H1 (cell line): ENCODE data around the gene PRCP.

Experiments
- CTCF ChIP-seq, 3 experiments: IDR thresholded peaks; 1 replicate in 2 of 3; 2 replicates in 1 of 3; pipeline versions ENCODE4 v1.5.1 to v1.6.1; 2011; ENCODE audit warnings: low read length in 3 of 3, mild to moderate bottlenecking in 3 of 3, inconsistent platforms in 2 of 3, low read depth in 1 of 3, moderate library complexity in 1 of 3; ENCODE audit not compliant: insufficient read depth in 1 of 3; ENCODE audit errors: control extremely low read depth in 1 of 3
- E2F6 ChIP-seq: IDR thresholded peaks from 2 replicates; pipeline ENCODE4 v1.6.1; 2012; ENCODE audit warnings: inconsistent platforms
- EZH2 ChIP-seq: fragments of 200-600 bp; sonication (generic); IDR thresholded peaks from 2 replicates; pipeline ENCODE4 v1.7.1; 2012; ENCODE audit warnings: low read depth, mild to moderate bottlenecking, moderate library complexity, low read length, inconsistent platforms; ENCODE audit not compliant: severe bottlenecking
- MAFK ChIP-seq: IDR thresholded peaks from 2 replicates; pipeline ENCODE4 v1.6.1; 2012; ENCODE audit warnings: low read depth, mild to moderate bottlenecking, improper control_type of control experiment, low read length
- NRF1 ChIP-seq: IDR thresholded peaks from 2 replicates; pipeline ENCODE4 v1.6.1; 2011; ENCODE audit warnings: mild to moderate bottlenecking, low read depth, low read length, improper control_type of control experiment
- POLR2A ChIP-seq, 2 experiments: IDR thresholded peaks; 1 replicate in 1 of 2; 2 replicates in 1 of 2; pipeline ENCODE4 v1.6.1; 2011; ENCODE audit warnings: low read depth in 2 of 2, low read length in 2 of 2, mild to moderate bottlenecking in 2 of 2; ENCODE audit errors: control extremely low read depth in 1 of 2
- POLR2AphosphoS5 ChIP-seq: IDR thresholded peaks from 2 replicates; pipeline ENCODE4 v1.6.1; 2011; ENCODE audit warnings: low read depth, low read length
- RBBP5 ChIP-seq: IDR thresholded peaks from 2 replicates; pipeline ENCODE4 v1.7.1; 2012; ENCODE audit warnings: low read depth, mild to moderate bottlenecking, inconsistent platforms, low read length, moderate library complexity, borderline replicate concordance
- SP1 ChIP-seq: IDR thresholded peaks from 2 replicates; pipeline ENCODE4 v1.6.1; 2011; ENCODE audit warnings: low read depth, low read length
- TCF12 ChIP-seq: IDR thresholded peaks from 2 replicates; pipeline ENCODE4 v1.6.1; 2011; ENCODE audit warnings: low read depth, mild to moderate bottlenecking, low read length

DNA sequence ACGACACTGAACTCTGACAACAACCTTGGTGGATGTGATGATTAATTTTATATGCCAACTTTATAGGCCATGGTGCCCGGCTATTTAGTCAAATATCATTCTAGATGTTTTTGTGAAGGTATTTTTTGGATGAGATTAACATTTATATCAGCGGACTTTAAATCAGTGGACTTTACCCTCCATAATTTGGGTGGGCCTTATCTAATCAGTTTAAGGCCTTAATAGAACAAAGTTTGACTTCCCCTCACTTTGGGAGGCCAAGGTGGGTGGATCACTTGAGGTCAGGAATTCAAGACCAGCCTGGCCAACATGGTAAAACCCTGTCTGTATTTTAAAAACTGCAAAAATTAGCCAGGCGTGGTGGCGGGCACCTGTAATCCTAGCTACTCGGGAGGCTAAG is 4.0 kb downstream of the PRCP start:
- TF ChIP-seq POLR2AphosphoS5 (no peak), CTCF (IDR thresholded peaks at IDR 0.05; ENCODE audit: control extremely low read depth in 1 of 3, insufficient read depth in 1 of 3, low read depth in 1 of 3, low read length in 3 of 3) (no peak), MAFK (no peak), TCF12 (no peak), E2F6 (no peak), RBBP5 (no peak), NRF1 (no peak), EZH2 (no peak), SP1 (no peak), POLR2A (IDR thresholded peaks at IDR 0.05; ENCODE audit: control extremely low read depth in 1 of 2, low read depth in 2 of 2, low read length in 2 of 2) (no peak)
